Vagina (tissue), 2 donors: Measurements from ENCODE around the gene C9orf153. TPM values are rescaled to one million over a fixed set of nuclear protein-coding genes. Genes with fewer than 3 reads are reported as not detected.
"Not testable (repeated sequence)": the region's sequence is repeated elsewhere in the genome, so short reads cannot be mapped to it uniquely, and the experiment has no call there.

ENCODE experiments used
- DNase-seq, 2 donors: peaks; one replicate each; pipeline ENCODE4 v3.0.0-alpha.2; 2017; ENCODE audit errors: extremely low spot score in 2 of 2
- H3K27ac ChIP-seq: fragments of 200-600 bp; sonication (generic); one replicate; pipeline ENCODE4 v1.5.1; 2019
- H3K27me3 ChIP-seq: fragments of 200-600 bp; sonication (generic); one replicate; pipeline ENCODE4 v1.5.1; 2019
- H3K36me3 ChIP-seq, 2 donors: fragments of 200-600 bp; sonication (generic); one replicate each; pipeline ENCODE4 v1.5.1; 2017 to 2019
- H3K4me1 ChIP-seq: fragments of 200-600 bp; sonication (generic); one replicate; pipeline ENCODE4 v1.5.1; 2019
- H3K4me3 ChIP-seq, 2 donors: fragments of 200-600 bp; sonication (generic); 1 replicate in 1 of 2; 2 replicates in 1 of 2; pipeline ENCODE4 v1.5.1; 2016 to 2019
- H3K9me3 ChIP-seq: fragments of 200-600 bp; sonication (generic); one replicate; pipeline ENCODE4 v1.5.1; 2019
- CTCF ChIP-seq, 3 experiments: fragments of 450-650 bp in 2 of 3; fragments of 200-600 bp in 1 of 3; sonication (generic) in 1 of 3; IDR thresholded peaks; one replicate each; pipeline ENCODE4 v1.5.1; 2017 to 2019; ENCODE audit warnings: antibody characterized with exemption in 3 of 3, mild to moderate bottlenecking in 2 of 3, moderate library complexity in 2 of 3
- POLR2A ChIP-seq, 2 donors: fragments of 450-650 bp; IDR thresholded peaks; one replicate each; pipeline ENCODE4 v1.6.1; 2017; ENCODE audit warnings: antibody characterized with exemption in 2 of 2, mild to moderate bottlenecking in 2 of 2, moderate library complexity in 2 of 2
- POLR2AphosphoS5 ChIP-seq, 2 donors: sonication (generic); formaldehyde crosslinking; IDR thresholded peaks; one replicate each; pipeline ENCODE4 v1.9.0; 2017; ENCODE audit warnings: antibody characterized with exemption in 2 of 2, mild to moderate bottlenecking in 2 of 2, low read depth in 1 of 2; ENCODE audit not compliant: insufficient read depth in 1 of 2
- intact Hi-C: fragments of 100-400 bp; cut with DNase I; formaldehyde crosslinking; loops from one replicate; pipeline ENCODE4 v1.15.1; 2023
- total RNA-seq: library from RNA; depleted of rRNA; stranded (reverse); fragments of >200 nt; gene quantifications from one replicate; pipeline ENCODE4 v1.2.3, GENCODE V29; 2016

C9orf153 gene
- total RNA-seq, 1 donor from 2014 or later = not detected

GRCh38 chr9:86201474-86202337, 57.8 kb downstream of the C9orf153 start:
- intact Hi-C loops = no loop called here
- Histone ChIP-seq H3K4me1 (no peaks in the 10 kb centered on the region), H3K27ac (no peak overlapping the region), H3K36me3 (no peaks in the 10 kb centered on the region), H3K9me3 (no peaks in the 10 kb centered on the region), H3K27me3 (no peaks in the 10 kb centered on the region), H3K4me3 (no peak overlapping the region)
- TF ChIP-seq CTCF (IDR thresholded peaks at IDR 0.05) (no peak), POLR2AphosphoS5 (IDR thresholded peaks at IDR 0.05; ENCODE audit: insufficient read depth in 1 of 2, low read depth in 1 of 2) (no peak), POLR2A (IDR thresholded peaks at IDR 0.05) (no peak)
- DNase-seq = no peak

- H3K27ac ChIP-seq = no peak overlapping the region
- no peak for DNase-seq
- H3K4me1 ChIP-seq = no peaks in the 10 kb centered on the region
- H3K9me3 ChIP-seq = no peaks in the 10 kb centered on the region
- TF ChIP-seq POLR2AphosphoS5 (IDR thresholded peaks at IDR 0.05; ENCODE audit: insufficient read depth in 1 of 2, low read depth in 1 of 2) = no peak
- TF ChIP-seq POLR2A (IDR thresholded peaks at IDR 0.05) = no peak
- TF ChIP-seq CTCF (IDR thresholded peaks at IDR 0.05) = no peak
- no peak overlapping the region for H3K4me3 ChIP-seq
- H3K27me3 ChIP-seq = no peaks in the 10 kb centered on the region
- H3K36me3 ChIP-seq = no peaks in the 10 kb centered on the region
- intact Hi-C loops = no loop called here
Measured at GRCh38 chr9:86200599-86201162, 58.8 kb downstream of the C9orf153 start.

DNA sequence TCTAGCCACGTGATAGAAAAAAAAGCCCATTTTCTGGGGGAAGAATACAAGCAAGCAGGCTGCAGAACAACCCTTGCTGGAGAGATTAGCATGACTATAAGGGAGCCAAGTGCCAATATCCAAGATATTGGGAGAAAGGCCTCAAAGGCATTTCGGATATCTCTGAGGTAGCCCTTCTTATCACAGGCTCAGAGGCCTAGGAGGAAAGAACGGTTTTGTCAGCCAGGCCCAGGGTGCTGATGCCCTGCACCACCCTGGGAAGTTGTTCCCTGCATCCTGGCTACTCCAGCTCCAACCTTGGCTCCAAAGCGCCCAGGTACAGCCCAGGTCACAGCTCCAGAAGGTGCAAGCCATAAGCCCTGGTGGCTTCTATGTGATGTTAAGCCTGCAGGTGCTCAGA, 66.4 kb downstream of the C9orf153 start:
- intact Hi-C loops = no loop called here
- no peaks in the 10 kb centered on the region for H3K27me3 ChIP-seq
- no peak for DNase-seq
- no peaks in the 10 kb centered on the region for H3K9me3 ChIP-seq
- H3K27ac ChIP-seq = no peak overlapping the region
- no peaks in the 10 kb centered on the region for H3K4me1 ChIP-seq
- H3K4me3 ChIP-seq = no peak overlapping the region
- TF ChIP-seq POLR2AphosphoS5 (IDR thresholded peaks at IDR 0.05; ENCODE audit: insufficient read depth in 1 of 2, low read depth in 1 of 2) (no peak), CTCF (IDR thresholded peaks at IDR 0.05) (no peak), POLR2A (IDR thresholded peaks at IDR 0.05) (no peak)
- H3K36me3 ChIP-seq = no peaks in the 10 kb centered on the region

- H3K27ac ChIP-seq, H3K4me3 ChIP-seq, DNase-seq, H3K27me3 ChIP-seq, H3K4me1 ChIP-seq, H3K9me3 ChIP-seq, intact Hi-C loops, H3K36me3 ChIP-seq: not testable (repeated sequence)
Measured at GRCh38 chr9:86190700-86191099, 68.8 kb downstream of the C9orf153 start.

GRCh38 chr9:86187121-86187520, 72.3 kb downstream of the C9orf153 start:
- Histone ChIP-seq H3K4me3 (no peak overlapping the region), H3K36me3 (no peaks in the 10 kb centered on the region), H3K27ac (no peak overlapping the region), H3K9me3 (no peaks in the 10 kb centered on the region), H3K4me1 (no peaks in the 10 kb centered on the region), H3K27me3 (no peaks in the 10 kb centered on the region)
- DNase-seq = no peak
- TF ChIP-seq POLR2A (IDR thresholded peaks at IDR 0.05) = no peak
- TF ChIP-seq CTCF (IDR thresholded peaks at IDR 0.05) = no peak
- no peak for TF ChIP-seq POLR2AphosphoS5 (IDR thresholded peaks at IDR 0.05; ENCODE audit: insufficient read depth in 1 of 2, low read depth in 1 of 2)
- intact Hi-C loops = no loop called here
